Neural cell (in vitro differentiated cells): Measurements from ENCODE around the gene SALL3. TPM values are rescaled to one million over a fixed set of nuclear protein-coding genes. Genes with fewer than 3 reads are reported as not detected.

Experiments used
- H2AFZ ChIP-seq: fragments of 200-600, 300-800 bp; sonication (generic), shearing (Covaris generic); 2 replicates; pipeline ENCODE4 v1.6.0; 2014; ENCODE audit warnings: low read depth, mild to moderate bottlenecking, antibody characterized with exemption, low read length, moderate library complexity
- H3F3A ChIP-seq: fragments of 200-600 bp; shearing (Covaris generic); 2 replicates; pipeline ENCODE4 v1.6.1; 2016; ENCODE audit warnings: mild to moderate bottlenecking, moderate library complexity, mixed read lengths, antibody characterized with exemption, low read length; ENCODE audit not compliant: insufficient read depth, poor library complexity, severe bottlenecking
- H3K27ac ChIP-seq: fragments of 200-600, 300-800 bp; sonication (generic), shearing (Covaris generic); 2 replicates; pipeline ENCODE4 v1.5.1; 2014; ENCODE audit warnings: mild to moderate bottlenecking, low read length, moderate library complexity
- H3K27me3 ChIP-seq: fragments of 300-800, 200-600 bp; sonication (generic), shearing (Covaris generic); 2 replicates; pipeline ENCODE4 v1.6.0; 2014; ENCODE audit warnings: mild to moderate bottlenecking, low read depth, low read length, moderate library complexity; ENCODE audit not compliant: insufficient read depth
- H3K36me3 ChIP-seq: fragments of 300-800, 200-600 bp; sonication (generic), shearing (Covaris generic); 2 replicates; pipeline ENCODE4 v1.5.1; 2014; ENCODE audit warnings: mild to moderate bottlenecking, antibody characterized with exemption, low read length, moderate library complexity; ENCODE audit not compliant: insufficient read depth
- H3K4me2 ChIP-seq: fragments of 300-800, 200-600 bp; sonication (generic), shearing (Covaris generic); 2 replicates; pipeline ENCODE4 v1.6.0; 2014; ENCODE audit warnings: mild to moderate bottlenecking, low read length
- H3K4me3 ChIP-seq: fragments of 300-800, 200-600 bp; sonication (generic), shearing (Covaris generic); 2 replicates; pipeline ENCODE4 v1.5.1; 2014; ENCODE audit warnings: mild to moderate bottlenecking, low read length, moderate library complexity
- H3K79me2 ChIP-seq: fragments of 200-600 bp; shearing (Covaris generic); replicated peaks from 2 replicates; pipeline ENCODE4 v1.6.0; 2014; ENCODE audit warnings: mild to moderate bottlenecking, low read length, moderate library complexity; ENCODE audit not compliant: insufficient read depth
- H3K9ac ChIP-seq: fragments of 300-800, 200-600 bp; sonication (generic), shearing (Covaris generic); 2 replicates; pipeline ENCODE4 v1.6.1; 2016; ENCODE audit warnings: mild to moderate bottlenecking, low read length, mixed read lengths
- H3K9me2 ChIP-seq: fragments of 200-600 bp; shearing (Covaris generic); 2 replicates; pipeline ENCODE4 v1.6.1; 2016; ENCODE audit warnings: mild to moderate bottlenecking, low read length, mixed read lengths; ENCODE audit not compliant: insufficient read depth
- H3K9me3 ChIP-seq: fragments of 200-600, 300-800 bp; sonication (generic), shearing (Covaris generic); 2 replicates; pipeline ENCODE4 v1.6.1; 2016; ENCODE audit warnings: mild to moderate bottlenecking, mixed run types, low read length, moderate library complexity, mixed read lengths
- H4K20me1 ChIP-seq: fragments of 200-600 bp; shearing (Covaris generic); 2 replicates; pipeline ENCODE4 v1.6.1; 2016; ENCODE audit warnings: mild to moderate bottlenecking, mixed run types; ENCODE audit not compliant: insufficient read depth
- EP300 ChIP-seq: fragments of 450-650 bp; conservative IDR thresholded peaks from 2 replicates; pipeline ENCODE4 v1.6.1; 2014; ENCODE audit warnings: antibody characterized with exemption, mild to moderate bottlenecking, moderate library complexity; ENCODE audit not compliant: poor library complexity, severe bottlenecking
- EZH2 ChIP-seq: fragments of 200-600, 300-800 bp; shearing (Covaris generic), sonication (generic); IDR thresholded peaks from 2 replicates; pipeline ENCODE4 v1.6.1; 2014; ENCODE audit warnings: antibody characterized with exemption, low read length, borderline replicate concordance, mild to moderate bottlenecking; ENCODE audit not compliant: insufficient read depth, poor library complexity, severe bottlenecking
- MXI1 ChIP-seq: fragments of 450-650 bp; conservative IDR thresholded peaks from 2 replicates; pipeline ENCODE4 v1.6.1; 2014; ENCODE audit warnings: antibody characterized with exemption, mild to moderate bottlenecking; ENCODE audit not compliant: poor library complexity, severe bottlenecking
- POLR2AphosphoS5 ChIP-seq: IDR thresholded peaks from 2 replicates; pipeline ENCODE4 v1.6.1; 2012
- RAD21 ChIP-seq: fragments of 450-650 bp; conservative IDR thresholded peaks from 2 replicates; pipeline ENCODE4 v1.6.1; 2014; ENCODE audit warnings: antibody characterized with exemption, mild to moderate bottlenecking, moderate library complexity
- SMC3 ChIP-seq: fragments of 450-650 bp; conservative IDR thresholded peaks from 2 replicates; pipeline ENCODE4 v1.6.1; 2014; ENCODE audit warnings: antibody characterized with exemption, mild to moderate bottlenecking, moderate library complexity; ENCODE audit not compliant: poor library complexity
- TAF1 ChIP-seq: IDR thresholded peaks from 2 replicates; pipeline ENCODE4 v1.6.1; 2012; ENCODE audit warnings: low read depth
- polyA plus RNA-seq: library from polyadenylated mRNA; depleted of rRNA; stranded (reverse); fragments of >200 nt; gene quantifications from 2 replicates; pipeline ENCODE4 v1.2.3, GENCODE V29; 2014
- TF ChIP-seq, protein P1 (sequence below): fragments of 450-650 bp; IDR thresholded peaks from 2 replicates; pipeline ENCODE4 v1.5.1; 2014; ENCODE audit warnings: antibody characterized with exemption, mild to moderate bottlenecking, moderate library complexity; ENCODE audit not compliant: poor library complexity, severe bottlenecking
- TF ChIP-seq, protein P2 (sequence below): IDR thresholded peaks from 2 replicates; pipeline ENCODE4 v1.6.1; 2012; ENCODE audit warnings: borderline replicate concordance

SALL3 gene
- polyA plus RNA-seq, 1 donor from 2014 or later, result 0.16 TPM

DNA sequence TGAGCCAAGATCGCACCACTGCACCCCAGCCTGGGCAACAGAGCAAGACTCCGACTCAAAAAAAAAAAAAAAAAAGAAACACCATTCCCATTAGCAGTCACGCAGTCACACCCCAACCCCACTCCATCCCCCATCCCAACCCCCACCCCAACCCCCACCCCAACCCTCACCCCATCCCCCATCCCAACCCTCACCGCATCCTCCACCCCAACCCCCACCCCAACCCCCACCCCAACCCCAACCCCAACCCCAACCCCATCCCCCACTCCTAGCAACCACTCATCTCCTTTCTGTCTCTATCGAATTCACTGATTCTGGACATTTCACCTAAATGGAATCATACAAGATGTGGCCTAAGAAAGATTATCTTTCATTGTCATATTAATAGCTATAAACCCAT lies 63.7 kb downstream of the SALL3 start:
- H3K36me3 ChIP-seq, result no peaks in the 10 kb centered on the region
- H3K4me3 ChIP-seq, result no peak overlapping the region
- no peaks in the 10 kb centered on the region for H3K27me3 ChIP-seq
- H3K9ac ChIP-seq, result no peak overlapping the region
- no peaks in the 10 kb centered on the region for H3F3A ChIP-seq
- no peaks in the 10 kb centered on the region for H3K9me3 ChIP-seq
- no peaks in the 10 kb centered on the region for H3K79me2 ChIP-seq
- H3K4me2 ChIP-seq, result no peak overlapping the region
- TF ChIP-seq TAF1, result no peak
- TF ChIP-seq POLR2AphosphoS5, result no peak
- TF ChIP-seq, protein P1, sequence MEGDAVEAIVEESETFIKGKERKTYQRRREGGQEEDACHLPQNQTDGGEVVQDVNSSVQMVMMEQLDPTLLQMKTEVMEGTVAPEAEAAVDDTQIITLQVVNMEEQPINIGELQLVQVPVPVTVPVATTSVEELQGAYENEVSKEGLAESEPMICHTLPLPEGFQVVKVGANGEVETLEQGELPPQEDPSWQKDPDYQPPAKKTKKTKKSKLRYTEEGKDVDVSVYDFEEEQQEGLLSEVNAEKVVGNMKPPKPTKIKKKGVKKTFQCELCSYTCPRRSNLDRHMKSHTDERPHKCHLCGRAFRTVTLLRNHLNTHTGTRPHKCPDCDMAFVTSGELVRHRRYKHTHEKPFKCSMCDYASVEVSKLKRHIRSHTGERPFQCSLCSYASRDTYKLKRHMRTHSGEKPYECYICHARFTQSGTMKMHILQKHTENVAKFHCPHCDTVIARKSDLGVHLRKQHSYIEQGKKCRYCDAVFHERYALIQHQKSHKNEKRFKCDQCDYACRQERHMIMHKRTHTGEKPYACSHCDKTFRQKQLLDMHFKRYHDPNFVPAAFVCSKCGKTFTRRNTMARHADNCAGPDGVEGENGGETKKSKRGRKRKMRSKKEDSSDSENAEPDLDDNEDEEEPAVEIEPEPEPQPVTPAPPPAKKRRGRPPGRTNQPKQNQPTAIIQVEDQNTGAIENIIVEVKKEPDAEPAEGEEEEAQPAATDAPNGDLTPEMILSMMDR, result no peak
- TF ChIP-seq, protein P2, sequence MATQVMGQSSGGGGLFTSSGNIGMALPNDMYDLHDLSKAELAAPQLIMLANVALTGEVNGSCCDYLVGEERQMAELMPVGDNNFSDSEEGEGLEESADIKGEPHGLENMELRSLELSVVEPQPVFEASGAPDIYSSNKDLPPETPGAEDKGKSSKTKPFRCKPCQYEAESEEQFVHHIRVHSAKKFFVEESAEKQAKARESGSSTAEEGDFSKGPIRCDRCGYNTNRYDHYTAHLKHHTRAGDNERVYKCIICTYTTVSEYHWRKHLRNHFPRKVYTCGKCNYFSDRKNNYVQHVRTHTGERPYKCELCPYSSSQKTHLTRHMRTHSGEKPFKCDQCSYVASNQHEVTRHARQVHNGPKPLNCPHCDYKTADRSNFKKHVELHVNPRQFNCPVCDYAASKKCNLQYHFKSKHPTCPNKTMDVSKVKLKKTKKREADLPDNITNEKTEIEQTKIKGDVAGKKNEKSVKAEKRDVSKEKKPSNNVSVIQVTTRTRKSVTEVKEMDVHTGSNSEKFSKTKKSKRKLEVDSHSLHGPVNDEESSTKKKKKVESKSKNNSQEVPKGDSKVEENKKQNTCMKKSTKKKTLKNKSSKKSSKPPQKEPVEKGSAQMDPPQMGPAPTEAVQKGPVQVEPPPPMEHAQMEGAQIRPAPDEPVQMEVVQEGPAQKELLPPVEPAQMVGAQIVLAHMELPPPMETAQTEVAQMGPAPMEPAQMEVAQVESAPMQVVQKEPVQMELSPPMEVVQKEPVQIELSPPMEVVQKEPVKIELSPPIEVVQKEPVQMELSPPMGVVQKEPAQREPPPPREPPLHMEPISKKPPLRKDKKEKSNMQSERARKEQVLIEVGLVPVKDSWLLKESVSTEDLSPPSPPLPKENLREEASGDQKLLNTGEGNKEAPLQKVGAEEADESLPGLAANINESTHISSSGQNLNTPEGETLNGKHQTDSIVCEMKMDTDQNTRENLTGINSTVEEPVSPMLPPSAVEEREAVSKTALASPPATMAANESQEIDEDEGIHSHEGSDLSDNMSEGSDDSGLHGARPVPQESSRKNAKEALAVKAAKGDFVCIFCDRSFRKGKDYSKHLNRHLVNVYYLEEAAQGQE, result no peak
- TF ChIP-seq RAD21, result no peak
- no peak for TF ChIP-seq SMC3
- TF ChIP-seq EZH2, result no peak
- no peak for TF ChIP-seq MXI1
- no peak for TF ChIP-seq EP300
- no peak overlapping the region for H2AFZ ChIP-seq
- no peaks in the 10 kb centered on the region for H3K9me2 ChIP-seq
- no peaks in the 10 kb centered on the region for H4K20me1 ChIP-seq
- H3K27ac ChIP-seq, result no peak overlapping the region

DNA sequence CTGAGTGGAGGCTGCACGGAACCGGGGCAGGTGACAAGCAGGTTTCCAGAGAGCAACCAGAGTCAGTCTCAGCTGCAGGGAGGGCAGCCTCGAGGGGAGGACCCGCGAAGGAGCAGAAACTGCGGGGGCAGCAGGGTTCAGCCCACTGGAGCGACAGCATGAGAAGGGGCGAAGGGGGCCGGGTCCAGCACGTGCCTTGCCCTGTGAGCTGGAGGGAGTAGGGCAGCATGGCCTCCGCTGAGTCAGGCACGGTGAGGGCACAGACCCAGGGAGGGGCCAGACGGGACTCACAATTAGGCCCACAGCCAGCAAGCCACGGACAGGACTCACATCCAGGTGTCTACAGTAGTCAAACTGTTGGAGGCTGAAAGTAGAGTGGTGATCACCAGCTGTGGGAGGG lies 66.9 kb downstream of the SALL3 start:
- H3K9me2 ChIP-seq, result no peaks in the 10 kb centered on the region
- no peaks in the 10 kb centered on the region for H3K36me3 ChIP-seq
- H3K27ac ChIP-seq, result no peak overlapping the region
- no peak overlapping the region for H3K4me3 ChIP-seq
- TF ChIP-seq SMC3 (no peak), RAD21 (no peak), POLR2AphosphoS5 (no peak), TAF1 (no peak)
- TF ChIP-seq, protein P2, result no peak
- TF ChIP-seq, protein P1, result no peak
- no peaks in the 10 kb centered on the region for H4K20me1 ChIP-seq
- H3K4me2 ChIP-seq, result no peak overlapping the region
- no peaks in the 10 kb centered on the region for H3F3A ChIP-seq
- no peaks in the 10 kb centered on the region for H3K79me2 ChIP-seq
- H2AFZ ChIP-seq, result no peak overlapping the region
- H3K9me3 ChIP-seq, result no peaks in the 10 kb centered on the region
- no peak overlapping the region for H3K9ac ChIP-seq
- H3K27me3 ChIP-seq, result no peaks in the 10 kb centered on the region
